H9 (cell line): ENCODE measurements around the gene RBM12. TPM values are rescaled to one million over a fixed set of nuclear protein-coding genes. Genes with fewer than 3 reads are reported as not detected.
A peak's percentile ranks its signal among the peaks of the same experiment; 100 is the strongest.
"Not testable (repeated sequence)": the region's sequence is repeated elsewhere in the genome, so short reads cannot be mapped to it uniquely, and the experiment has no call there.

Experiments used
- DNase-seq: peaks from one replicate; pipeline ENCODE4 v3.0.0-alpha.2; 2017
- H2AFZ ChIP-seq: one replicate; pipeline ENCODE4 v1.6.1; 2013; ENCODE audit warnings: mild to moderate bottlenecking, low read length, control low read depth, moderate library complexity
- H2AK5ac ChIP-seq: 2 replicates; pipeline ENCODE4 v1.6.1; 2013; ENCODE audit warnings: low read length, control low read depth, mixed read lengths; ENCODE audit not compliant: insufficient read length
- H2BK120ac ChIP-seq: one replicate; pipeline ENCODE4 v1.6.1; 2013; ENCODE audit warnings: low read depth, mild to moderate bottlenecking, low read length, control low read depth, inconsistent platforms; ENCODE audit not compliant: poor library complexity, severe bottlenecking
- H2BK12ac ChIP-seq: 2 replicates; pipeline ENCODE4 v1.6.1; 2013; ENCODE audit warnings: low read length, control low read depth, mixed read lengths, low read depth; ENCODE audit not compliant: insufficient read length
- H2BK15ac ChIP-seq: 2 replicates; pipeline ENCODE4 v1.6.1; 2013; ENCODE audit warnings: low read depth, low read length, control low read depth
- H2BK20ac ChIP-seq: one replicate; pipeline ENCODE4 v1.6.1; 2013; ENCODE audit warnings: low read depth, mild to moderate bottlenecking, low read length, control low read depth, inconsistent platforms; ENCODE audit not compliant: poor library complexity, severe bottlenecking
- H2BK5ac ChIP-seq: 2 replicates; pipeline ENCODE4 v1.6.1; 2013; ENCODE audit warnings: low read length, control low read depth, mixed read lengths; ENCODE audit not compliant: insufficient read length
- H3K14ac ChIP-seq: 2 replicates; pipeline ENCODE4 v1.6.1; 2013; ENCODE audit warnings: low read length, control low read depth; ENCODE audit not compliant: insufficient read depth
- H3K18ac ChIP-seq: 2 replicates; pipeline ENCODE4 v1.6.1; 2013; ENCODE audit warnings: low read depth, mild to moderate bottlenecking, mixed read lengths, low read length, control low read depth; ENCODE audit not compliant: insufficient read length
- H3K23ac ChIP-seq: 2 replicates; pipeline ENCODE4 v1.6.1; 2013; ENCODE audit warnings: low read length, control low read depth, mixed read lengths, low read depth; ENCODE audit not compliant: insufficient read length
- H3K23me2 ChIP-seq: 2 replicates; pipeline ENCODE4 v1.6.1; 2013; ENCODE audit warnings: low read depth, mild to moderate bottlenecking, mixed read lengths, low read length, control low read depth; ENCODE audit not compliant: insufficient read length, poor library complexity, severe bottlenecking
- H3K27ac ChIP-seq: 2 replicates; pipeline ENCODE4 v1.5.1; 2013; ENCODE audit warnings: low read length, control low read depth, mixed read lengths, low read depth; ENCODE audit not compliant: insufficient read length
- H3K27me3 ChIP-seq: 2 replicates; pipeline ENCODE4 v1.6.1; 2013; ENCODE audit warnings: low read length, control low read depth, inconsistent platforms; ENCODE audit not compliant: insufficient read depth
- H3K4ac ChIP-seq: 2 replicates; pipeline ENCODE4 v1.6.1; 2013; ENCODE audit warnings: low read depth, mild to moderate bottlenecking, control low read depth, inconsistent platforms, low read length, moderate library complexity
- H3K4me1 ChIP-seq: 2 replicates; pipeline ENCODE4 v1.6.1; 2013; ENCODE audit warnings: low read length, control low read depth, inconsistent platforms; ENCODE audit not compliant: insufficient read depth
- H3K4me2 ChIP-seq: 2 replicates; pipeline ENCODE4 v1.6.1; 2013; ENCODE audit warnings: low read length, control low read depth, mixed read lengths; ENCODE audit not compliant: insufficient read length, insufficient read depth
- H3K56ac ChIP-seq: 2 replicates; pipeline ENCODE4 v1.6.1; 2013; ENCODE audit warnings: low read depth, mild to moderate bottlenecking, mixed read lengths, low read length, control low read depth; ENCODE audit not compliant: insufficient read length
- H3K79me1 ChIP-seq: 2 replicates; pipeline ENCODE4 v1.6.1; 2013; ENCODE audit warnings: low read depth, mild to moderate bottlenecking, moderate library complexity, low read length, control low read depth, inconsistent platforms; ENCODE audit not compliant: insufficient read depth, poor library complexity, severe bottlenecking
- H3K79me2 ChIP-seq: 2 replicates; pipeline ENCODE4 v1.6.1; 2013; ENCODE audit warnings: low read length, control low read depth, inconsistent platforms; ENCODE audit not compliant: insufficient read depth
- H3K9ac ChIP-seq: 2 replicates; pipeline ENCODE4 v1.6.1; 2013; ENCODE audit warnings: low read length, control low read depth, mixed read lengths; ENCODE audit not compliant: insufficient read length; ENCODE audit errors: extremely low read depth
- H3K9me3 ChIP-seq: one replicate; pipeline ENCODE4 v1.6.1; 2013; ENCODE audit warnings: low read depth, low read length, inconsistent platforms; ENCODE audit not compliant: control insufficient read depth
- H3T11ph ChIP-seq: one replicate; pipeline ENCODE4 v1.6.1; 2013; ENCODE audit warnings: mild to moderate bottlenecking, low read length, control low read depth, inconsistent platforms
- H4K20me1 ChIP-seq: one replicate; pipeline ENCODE4 v1.6.1; 2013; ENCODE audit not compliant: control insufficient read depth, insufficient read length, insufficient read depth
- H4K5ac ChIP-seq: 2 replicates; pipeline ENCODE4 v1.6.1; 2013; ENCODE audit warnings: low read depth, mild to moderate bottlenecking, mixed read lengths, low read length, control low read depth; ENCODE audit not compliant: insufficient read length
- H4K8ac ChIP-seq: replicated peaks from 2 replicates; pipeline ENCODE4 v1.6.1; 2013; ENCODE audit warnings: low read length, control low read depth, mixed read lengths, low read depth; ENCODE audit not compliant: insufficient read length
- H4K91ac ChIP-seq: 2 replicates; pipeline ENCODE4 v1.6.1; 2013; ENCODE audit warnings: low read depth, mild to moderate bottlenecking, moderate library complexity, mixed read lengths, low read length, control low read depth; ENCODE audit not compliant: insufficient read length
- H3K27ac Mint-ChIP-seq, 3 experiments: 2 replicates in 2 of 3; 3 replicates in 1 of 3; pipeline ENCODE4 v1.8.0; 2020 to 2021; ENCODE audit warnings: mixed read lengths in 3 of 3, mild to moderate bottlenecking in 1 of 3, moderate library complexity in 1 of 3
- H3K27me3 Mint-ChIP-seq: 2 replicates; pipeline ENCODE4 v1.8.0; 2021; ENCODE audit warnings: low read depth, mild to moderate bottlenecking, moderate library complexity, mixed read lengths
- H3K36me3 Mint-ChIP-seq, 3 experiments: 2 replicates in 2 of 3; 3 replicates in 1 of 3; pipeline ENCODE4 v1.8.0; 2020 to 2021; ENCODE audit warnings: low read depth in 3 of 3, mixed read lengths in 3 of 3; ENCODE audit not compliant: insufficient read depth in 1 of 3
- H3K4me1 Mint-ChIP-seq, 2 experiments: 2 replicates each; pipeline ENCODE4 v1.8.0; 2020; ENCODE audit warnings: mixed read lengths in 2 of 2
- H3K4me3 Mint-ChIP-seq, 2 experiments: 2 replicates in 1 of 2; 3 replicates in 1 of 2; pipeline ENCODE4 v1.8.0; 2020 to 2021; ENCODE audit warnings: mild to moderate bottlenecking in 2 of 2, mixed read lengths in 2 of 2, moderate library complexity in 1 of 2
- H3K9me3 Mint-ChIP-seq, 2 experiments: 2 replicates in 1 of 2; 3 replicates in 1 of 2; pipeline ENCODE4 v1.8.0; 2020; ENCODE audit warnings: mild to moderate bottlenecking in 2 of 2, mixed read lengths in 2 of 2, moderate library complexity in 1 of 2
- WGBS: extraction: QIAGEN DNeasy Blood & Tissue Kit; methylation state at CpG from one replicate; pipeline ENCODE4 v1.1.7; 2013; ENCODE audit warnings: missing lambda C conversion rate, low lambda C conversion rate, mixed read lengths; ENCODE audit not compliant: insufficient read length; ENCODE audit errors: extremely low coverage; 5-methylcytosine and 5-hydroxymethylcytosine counted together
- total RNA-seq: library from RNA; stranded (reverse); gene quantifications from 2 replicates; pipeline ENCODE4 v1.2.1, GENCODE V29; 2021

RBM12 gene
- total RNA-seq, 1 experiment from 2014 or later = 260 TPM

- H2AFZ ChIP-seq, H2BK15ac ChIP-seq, H4K5ac ChIP-seq, H3K9me3 ChIP-seq, H2BK20ac ChIP-seq, H3K4me3 Mint-ChIP-seq, H3K9me3 Mint-ChIP-seq, H3K9ac ChIP-seq, H3K79me2 ChIP-seq, H4K91ac ChIP-seq, H3K27me3 Mint-ChIP-seq, H3K27ac ChIP-seq, H3T11ph ChIP-seq, H3K27me3 ChIP-seq, H3K23me2 ChIP-seq, H3K14ac ChIP-seq, H3K4ac ChIP-seq, H2BK120ac ChIP-seq, H2BK12ac ChIP-seq, H3K4me2 ChIP-seq, H3K56ac ChIP-seq, H2AK5ac ChIP-seq, H3K79me1 ChIP-seq, H4K8ac ChIP-seq, H3K18ac ChIP-seq, H3K4me1 Mint-ChIP-seq, H3K23ac ChIP-seq, DNase-seq, H4K20me1 ChIP-seq, H2BK5ac ChIP-seq, H3K4me1 ChIP-seq: not testable (repeated sequence)
- Mint-ChIP-seq H3K36me3 (peaks cover 36 to 85% (median 71%) of the 10 kb centered on the region in 3 experiments; a peak in 6 of 7 replicates), H3K27ac (peak overlapping the region in 1 of 3 experiments; percentile 76; a peak in 1 of 7 replicates)
- no CpG with 5 or more reads among the region's 11 CpGs for WGBS
Measured at GRCh38 chr20:35705894-35706293, 41.2 kb upstream of the RBM12 start.
